ENCODE results near the gene RPS6KA6.
"Not testable (repeated sequence)": the region's sequence is repeated elsewhere in the genome, so short reads cannot be mapped to it uniquely, and the experiment has no call there.

RPS6KA6 gene

GRCh38 chrX:84162401-84162800 is 25.6 kb downstream of the RPS6KA6 start:
- DNase-seq (ENCODE audit: low read depth) = no peak

DNA sequence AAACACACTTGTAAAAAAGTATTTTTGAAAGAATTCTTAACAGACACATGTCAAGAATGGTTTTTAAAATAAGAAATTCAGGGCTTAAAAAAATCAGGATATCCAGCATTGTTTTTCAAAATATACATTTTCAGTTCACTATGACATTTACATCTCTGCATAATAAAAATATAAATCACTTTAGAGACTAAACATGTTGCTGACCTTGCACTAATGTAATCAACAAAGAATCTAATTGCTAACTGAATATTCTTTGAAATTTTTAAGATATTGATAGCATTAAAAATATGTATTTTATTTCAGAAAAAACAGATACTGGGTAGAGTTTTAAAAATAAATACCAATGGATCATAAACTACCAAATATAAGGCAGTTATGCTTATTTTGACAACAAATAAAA is 26.4 kb downstream of the RPS6KA6 start:
- no peak for DNase-seq (ENCODE audit: low read depth)

DNA sequence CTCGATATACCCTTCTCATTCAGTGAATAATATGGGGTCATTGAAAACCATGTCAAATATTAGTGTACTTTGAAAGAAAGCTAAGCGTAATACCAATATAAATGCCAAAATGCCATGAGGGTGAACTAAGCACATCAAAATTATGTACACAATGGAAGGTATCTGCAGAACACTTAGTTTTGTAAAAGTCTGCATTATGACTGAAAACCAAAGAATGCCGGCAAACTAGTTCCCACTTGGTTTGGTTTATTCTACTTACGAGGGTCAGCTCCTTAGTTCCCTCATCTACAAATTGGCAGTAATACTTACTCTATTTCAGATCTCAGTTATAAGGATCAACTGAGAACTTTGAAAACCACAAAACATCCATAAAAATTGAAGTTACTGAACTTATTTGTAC is 27.3 kb downstream of the RPS6KA6 start:
- no peak for DNase-seq (ENCODE audit: low read depth)

DNA sequence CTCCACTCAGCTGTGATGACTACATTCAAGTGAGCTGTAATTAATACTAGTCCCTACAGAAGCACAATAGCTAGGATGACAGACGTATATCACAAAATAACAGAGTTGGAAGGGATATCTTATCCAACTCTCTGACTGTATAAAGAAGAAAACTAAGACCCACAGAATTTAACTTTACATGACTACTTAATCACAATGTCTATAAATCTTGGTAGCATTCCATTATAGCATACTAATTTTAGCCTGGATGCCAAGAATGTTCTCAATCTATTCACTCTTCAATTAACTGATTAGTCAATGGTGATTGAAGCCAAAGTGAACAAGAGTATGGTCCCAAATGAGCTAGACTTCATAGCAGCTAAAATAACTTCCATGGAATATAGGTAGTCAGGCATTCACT is 31.2 kb downstream of the RPS6KA6 start:
- DNase-seq (ENCODE audit: low read depth) = no peak

DNA sequence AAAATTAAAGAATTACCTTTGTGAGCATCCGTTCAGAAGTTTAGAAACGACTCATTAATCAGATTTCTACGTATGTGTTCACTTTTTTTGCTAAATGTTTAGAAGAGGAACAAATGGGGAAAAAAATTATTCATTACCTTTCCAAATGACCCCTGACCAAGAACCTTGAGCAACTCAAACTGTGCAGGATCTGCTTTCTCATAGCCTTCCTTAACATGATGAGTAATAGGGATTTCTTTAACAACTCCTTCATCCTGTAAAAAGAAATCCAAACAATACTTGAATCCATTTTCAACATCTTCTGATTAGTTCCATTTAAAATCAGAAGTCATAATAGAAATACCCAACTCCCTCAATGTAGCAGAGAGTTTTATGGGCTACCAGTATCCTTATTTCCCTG is 32.1 kb downstream of the RPS6KA6 start:
- no peak for DNase-seq (ENCODE audit: low read depth)

GRCh38 chrX:84153538-84153937 is 34.5 kb downstream of the RPS6KA6 start:
- no peak for DNase-seq (ENCODE audit: low read depth)

- no peak for DNase-seq (ENCODE audit: low read depth)
Measured at GRCh38 chrX:84144991-84145390, 43.0 kb downstream of the RPS6KA6 start.

- DNase-seq (ENCODE audit: low read depth) = no peak
Measured at GRCh38 chrX:84144281-84144680, 43.7 kb downstream of the RPS6KA6 start.

GRCh38 chrX:84133023-84133422 is 55.0 kb downstream of the RPS6KA6 start:
- no peak for DNase-seq (ENCODE audit: low read depth)

GRCh38 chrX:84123585-84123984 is 64.4 kb downstream of the RPS6KA6 start:
- DNase-seq (ENCODE audit: low read depth) = no peak

DNA sequence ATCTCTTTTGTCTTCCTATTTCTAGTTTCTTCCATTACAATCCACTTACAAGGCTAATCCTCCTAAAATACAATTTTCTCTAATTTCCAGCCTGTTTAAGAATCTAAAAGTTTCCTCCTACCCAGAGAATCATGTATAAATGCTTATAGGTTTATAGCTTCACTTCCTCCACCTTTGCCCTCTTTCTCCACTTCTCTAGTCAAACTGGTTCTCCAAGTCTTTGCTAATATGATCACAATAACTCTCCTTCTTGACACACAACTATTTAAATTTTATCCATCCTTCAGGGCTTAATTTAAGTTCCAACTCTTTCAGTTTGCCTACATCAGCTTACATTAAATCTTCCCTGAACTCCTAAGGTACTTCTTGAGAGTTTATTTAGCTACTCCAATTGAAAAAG is 69.2 kb downstream of the RPS6KA6 start:
- DNase-seq (ENCODE audit: low read depth) = no peak

DNA sequence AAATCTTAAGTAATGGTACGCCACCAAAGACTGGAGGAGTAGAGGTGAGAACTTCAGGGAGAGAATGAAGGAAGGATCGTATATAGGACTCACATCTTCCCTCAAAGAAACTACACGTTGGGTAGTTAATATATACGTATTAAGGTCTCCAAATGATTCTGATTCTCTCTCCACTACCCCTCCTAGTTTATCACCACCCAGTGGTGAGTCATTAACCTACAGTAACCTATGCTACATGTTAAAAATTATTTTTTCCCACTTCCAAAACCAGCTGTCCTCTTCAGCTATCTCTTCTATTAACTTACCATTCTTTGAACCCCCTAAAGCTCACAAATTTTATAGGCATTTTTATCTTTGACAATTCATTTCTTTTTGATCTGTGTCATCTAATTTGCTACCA is 69.7 kb downstream of the RPS6KA6 start:
- no peak for DNase-seq (ENCODE audit: low read depth)

DNA sequence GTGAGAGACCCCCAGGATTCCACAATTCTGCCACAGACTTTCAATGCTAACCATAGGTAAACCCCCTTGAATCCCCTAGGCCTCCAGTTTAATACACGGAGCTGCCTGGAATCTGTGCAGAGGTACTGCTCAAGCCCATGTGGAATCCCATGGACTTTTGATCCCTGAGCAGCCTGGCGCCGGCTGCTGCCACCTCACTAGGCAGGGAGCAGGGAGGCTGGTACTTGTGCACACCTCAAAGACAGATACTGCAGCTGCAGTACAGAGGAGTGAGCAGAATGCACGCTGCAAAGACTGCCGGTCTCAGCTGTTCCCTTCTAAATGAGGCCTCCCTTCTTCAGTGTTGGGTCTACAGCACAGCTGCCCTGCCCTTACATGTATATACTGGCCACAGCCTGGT is 79.4 kb downstream of the RPS6KA6 start:
- no peak for DNase-seq (ENCODE audit: low read depth)

DNA sequence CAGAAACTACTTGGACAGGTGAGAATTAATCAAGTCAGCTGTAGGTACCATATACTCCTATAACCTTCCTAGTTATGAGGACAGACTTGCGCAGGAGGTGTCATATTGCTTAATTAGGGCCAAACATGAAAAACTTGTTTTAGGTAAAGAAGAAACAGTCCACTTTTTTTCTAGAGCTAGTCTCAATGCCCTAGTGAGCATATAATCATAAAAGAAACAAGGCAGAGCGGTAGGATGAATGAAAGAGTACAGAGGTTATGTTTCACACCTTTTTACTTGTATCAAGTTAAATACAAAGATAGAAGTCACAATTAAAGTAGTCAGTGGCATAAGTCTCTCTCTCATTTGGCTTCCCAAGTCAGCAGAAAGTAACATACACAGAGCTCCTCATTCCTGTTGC is 88.9 kb downstream of the RPS6KA6 start:
- DNase-seq (ENCODE audit: low read depth) = no peak

DNA sequence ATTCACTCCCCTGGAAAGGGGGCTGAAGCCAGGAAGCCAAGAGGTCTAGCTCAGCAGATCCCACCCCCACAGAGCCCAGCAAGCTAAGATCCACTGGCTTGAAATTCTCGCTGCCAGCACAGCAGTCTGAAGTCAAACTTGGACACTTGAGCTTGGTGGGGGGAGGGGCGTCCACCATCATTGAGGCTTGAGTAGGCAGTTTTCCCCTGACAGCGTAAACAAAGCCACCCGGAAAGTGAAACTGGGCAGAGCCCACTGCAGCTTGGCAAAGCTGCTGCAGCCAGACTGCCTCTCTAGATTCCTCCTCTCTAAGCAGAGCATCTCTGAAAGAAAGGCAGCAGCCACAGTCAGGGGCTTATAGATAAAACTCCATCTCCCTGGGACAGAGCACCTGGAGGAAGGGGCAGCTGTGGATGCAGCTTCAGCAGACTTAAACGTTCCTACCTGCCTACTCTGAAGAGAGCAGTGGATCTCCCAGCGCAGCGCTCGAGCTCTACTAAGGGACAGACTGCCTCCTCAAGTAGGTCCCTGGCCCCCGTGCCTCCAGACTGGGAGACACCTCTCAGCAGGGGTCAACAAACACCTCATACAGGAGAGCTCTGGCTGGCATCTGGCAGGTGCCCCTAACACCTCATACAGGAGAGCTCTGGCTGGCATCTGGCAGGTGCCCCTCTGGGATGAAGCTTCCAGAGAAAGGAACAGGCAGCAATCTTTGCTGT is 108.4 kb downstream of the RPS6KA6 start:
- DNase-seq (ENCODE audit: low read depth) = not testable (repeated sequence)

DNA sequence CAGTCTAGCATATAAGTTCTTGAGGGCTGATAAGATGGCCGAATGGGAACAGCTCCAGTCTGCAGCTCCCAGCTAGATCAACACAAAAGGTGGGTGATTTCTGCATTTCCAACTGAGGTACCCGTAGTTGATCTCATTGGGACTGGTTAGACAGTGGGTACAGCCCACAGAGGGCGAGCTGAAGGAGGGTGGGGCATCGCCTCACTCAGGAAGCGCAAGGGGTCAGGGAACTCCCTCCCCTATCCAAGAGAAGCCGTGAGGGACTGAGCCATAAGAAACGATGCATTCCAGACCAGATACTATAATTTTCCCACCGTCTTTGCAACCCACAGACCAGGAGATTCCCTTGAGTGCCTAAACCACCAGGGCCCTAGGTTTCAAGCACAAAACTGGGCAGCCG is 109.0 kb downstream of the RPS6KA6 start:
- no peak for DNase-seq (ENCODE audit: low read depth)

- no peak for DNase-seq (ENCODE audit: low read depth)
Measured at GRCh38 chrX:84064814-84065213, 123.2 kb downstream of the RPS6KA6 start.

DNA sequence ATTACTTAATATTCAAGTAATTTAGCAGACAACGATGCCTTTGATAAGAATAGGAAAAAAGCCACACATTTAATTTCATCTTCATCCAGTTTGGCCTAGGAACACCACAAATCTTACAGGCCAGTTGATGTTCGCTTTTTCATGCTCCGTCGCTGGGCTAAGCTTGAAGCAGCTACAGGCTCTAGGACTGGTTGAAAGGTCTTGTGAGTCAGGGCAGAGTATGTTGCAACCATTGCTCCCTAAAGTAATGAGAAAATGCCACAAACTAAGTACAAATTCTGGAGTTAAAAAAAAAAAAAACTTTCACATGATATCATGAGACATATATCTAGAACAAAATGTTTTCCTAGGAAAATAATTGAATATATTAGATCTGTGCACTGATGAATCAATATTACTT is 123.8 kb downstream of the RPS6KA6 start:
- DNase-seq (ENCODE audit: low read depth) = no peak

GRCh38 chrX:84047339-84047738 is 140.7 kb downstream of the RPS6KA6 start:
- no peak for DNase-seq (ENCODE audit: low read depth)

DNA sequence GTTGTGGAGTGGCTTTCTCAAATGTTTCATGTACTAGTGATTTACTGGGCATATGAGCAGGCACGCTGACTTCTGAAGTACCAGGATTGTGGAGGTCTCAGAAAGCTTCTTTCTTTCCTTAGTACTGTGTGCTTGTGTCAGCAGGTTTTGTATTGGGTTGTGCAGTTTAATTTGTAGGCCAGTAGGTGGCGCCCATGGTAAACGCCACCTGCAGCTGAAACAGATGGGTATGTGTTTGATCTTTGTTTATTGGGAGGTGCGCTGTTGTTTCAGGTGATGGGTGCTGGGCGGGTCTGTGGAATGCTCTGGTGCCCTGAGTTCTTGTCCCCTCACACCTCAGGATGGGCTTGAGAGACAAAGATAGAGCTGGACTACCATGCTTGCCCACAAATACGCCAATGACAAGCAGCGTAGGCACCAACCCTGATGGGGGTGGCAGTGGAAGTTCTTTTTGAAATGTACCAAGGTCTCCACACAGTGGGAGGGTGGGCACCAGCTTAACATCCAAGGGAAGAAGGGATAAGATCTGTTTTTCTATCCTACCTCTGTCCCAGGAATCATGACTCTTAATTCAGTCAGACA is 141.5 kb downstream of the RPS6KA6 start:
- DNase-seq (ENCODE audit: low read depth) = no peak

DNA sequence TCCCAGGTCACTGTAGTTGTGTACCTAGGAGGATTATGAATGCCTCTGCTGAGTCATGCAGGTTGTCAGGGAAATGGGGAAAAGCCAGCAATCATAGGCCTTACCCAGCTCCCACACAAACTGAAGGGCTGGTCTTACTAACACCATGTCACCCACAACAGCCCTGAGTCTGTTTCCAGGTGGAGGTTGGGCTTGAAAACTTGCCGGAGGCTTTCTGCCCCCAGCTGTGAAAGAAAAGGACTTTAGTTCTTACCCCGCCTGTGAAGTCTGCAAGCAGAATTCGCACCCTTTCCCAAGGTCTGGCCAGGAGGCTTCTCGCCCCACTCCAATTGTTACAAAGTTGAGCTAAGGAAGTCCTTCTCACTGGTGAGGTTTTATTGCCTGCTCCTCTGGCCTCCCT is 143.9 kb downstream of the RPS6KA6 start:
- no peak for DNase-seq (ENCODE audit: low read depth)
